Uterus (tissue), 2 donors: ENCODE results near the gene MORN4.

Experiments used
- POLR2A ChIP-seq, 2 donors: fragments of 450-650 bp; IDR thresholded peaks; one replicate each; pipeline ENCODE4 v1.6.1; 2016; ENCODE audit warnings: antibody characterized with exemption in 2 of 2, mild to moderate bottlenecking in 1 of 2, moderate library complexity in 1 of 2
- TF ChIP-seq, protein P1 (sequence below), 4 experiments: fragments of 200-600 bp in 2 of 4; fragments of 450-650 bp in 2 of 4; sonication (generic) in 2 of 4; IDR thresholded peaks; one replicate each; pipeline ENCODE4 v1.5.1; 2016 to 2019; ENCODE audit warnings: antibody characterized with exemption in 4 of 4, mild to moderate bottlenecking in 2 of 4, moderate library complexity in 1 of 4

DNA sequence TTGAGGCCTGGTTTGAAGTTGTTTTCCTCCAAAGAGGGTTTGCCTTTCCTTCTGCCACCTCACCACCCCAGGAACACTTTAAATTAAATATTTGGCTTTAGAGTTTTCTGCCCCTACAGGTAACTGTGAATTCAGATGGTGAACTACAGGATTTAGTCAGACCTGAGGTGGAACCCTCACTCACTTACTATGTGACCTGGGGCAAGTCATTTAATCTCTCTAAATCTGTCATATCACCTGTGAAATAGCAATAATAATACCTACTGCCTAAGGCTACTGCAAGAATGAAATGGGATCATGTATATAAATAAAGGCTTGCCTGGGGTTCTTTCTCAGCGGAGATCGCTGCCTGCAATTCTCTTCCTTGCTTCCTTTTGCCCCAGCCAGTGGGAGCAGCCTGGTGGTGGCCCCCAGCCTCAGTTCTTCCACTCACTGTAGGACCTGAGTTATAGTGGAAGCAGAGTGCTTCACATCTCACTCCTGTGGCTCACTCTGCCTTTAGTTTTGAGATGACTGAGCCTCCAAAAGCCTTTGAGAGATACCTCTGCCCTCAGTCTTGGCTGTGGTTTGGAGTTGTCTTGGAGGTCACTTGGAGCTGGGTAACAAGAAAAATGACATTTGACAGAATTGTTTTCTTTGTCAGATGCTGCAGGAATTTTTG is 66.8 kb downstream of the MORN4 start:
- TF ChIP-seq, protein P1, sequence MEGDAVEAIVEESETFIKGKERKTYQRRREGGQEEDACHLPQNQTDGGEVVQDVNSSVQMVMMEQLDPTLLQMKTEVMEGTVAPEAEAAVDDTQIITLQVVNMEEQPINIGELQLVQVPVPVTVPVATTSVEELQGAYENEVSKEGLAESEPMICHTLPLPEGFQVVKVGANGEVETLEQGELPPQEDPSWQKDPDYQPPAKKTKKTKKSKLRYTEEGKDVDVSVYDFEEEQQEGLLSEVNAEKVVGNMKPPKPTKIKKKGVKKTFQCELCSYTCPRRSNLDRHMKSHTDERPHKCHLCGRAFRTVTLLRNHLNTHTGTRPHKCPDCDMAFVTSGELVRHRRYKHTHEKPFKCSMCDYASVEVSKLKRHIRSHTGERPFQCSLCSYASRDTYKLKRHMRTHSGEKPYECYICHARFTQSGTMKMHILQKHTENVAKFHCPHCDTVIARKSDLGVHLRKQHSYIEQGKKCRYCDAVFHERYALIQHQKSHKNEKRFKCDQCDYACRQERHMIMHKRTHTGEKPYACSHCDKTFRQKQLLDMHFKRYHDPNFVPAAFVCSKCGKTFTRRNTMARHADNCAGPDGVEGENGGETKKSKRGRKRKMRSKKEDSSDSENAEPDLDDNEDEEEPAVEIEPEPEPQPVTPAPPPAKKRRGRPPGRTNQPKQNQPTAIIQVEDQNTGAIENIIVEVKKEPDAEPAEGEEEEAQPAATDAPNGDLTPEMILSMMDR (IDR thresholded peaks at IDR 0.05): no peak
- no peak for TF ChIP-seq POLR2A (IDR thresholded peaks at IDR 0.05)
